Measurements from ENCODE around the gene UBE2J2. TPM values are rescaled to one million over a fixed set of nuclear protein-coding genes. Genes with fewer than 3 reads are reported as not detected.
"Not testable (repeated sequence)": the region's sequence is repeated elsewhere in the genome, so short reads cannot be mapped to it uniquely, and the experiment has no call there.

UBE2J2 gene
- total RNA-seq, 6 experiments from 2014 or later: 56.2 to 67.9 (median 61.1) TPM

- Mint-ChIP-seq H3K4me3 (no peak overlapping the region), H3K27me3 (ENCODE audit: insufficient read depth) (peaks cover 2% of the 10 kb centered on the region), H3K36me3 (ENCODE audit: low read depth) (peaks cover 25% of the 10 kb centered on the region), H3K4me1 (ENCODE audit: low read depth) (0 out of 2 replicates have a peak, but pooled peaks cover 5% of the 10 kb centered on the region), H3K9me3 (no peaks in the 10 kb centered on the region), H3K27ac (no peak overlapping the region)
- DNase-seq: no peak
- TF ChIP-seq CTCF (IDR thresholded peaks at IDR 0.05): no peak
These were observed 19.5 kb downstream of the UBE2J2 start for GRCh38 chr1:1253972-1254666.

GRCh38 chr1:1253314-1253713 is 20.3 kb downstream of the UBE2J2 start:
- 0 out of 2 replicates have a peak, but pooled peaks cover under 1% of the 10 kb centered on the region for H3K4me1 Mint-ChIP-seq (ENCODE audit: low read depth)
- H3K4me3 Mint-ChIP-seq: no peak overlapping the region
- peaks cover 2% of the 10 kb centered on the region for H3K27me3 Mint-ChIP-seq (ENCODE audit: insufficient read depth)
- H3K36me3 Mint-ChIP-seq (ENCODE audit: low read depth): peaks cover 25% of the 10 kb centered on the region
- no peak overlapping the region for H3K27ac Mint-ChIP-seq
- TF ChIP-seq CTCF (IDR thresholded peaks at IDR 0.05): no peak
- DNase-seq: no peak
- no peaks in the 10 kb centered on the region for H3K9me3 Mint-ChIP-seq

DNA sequence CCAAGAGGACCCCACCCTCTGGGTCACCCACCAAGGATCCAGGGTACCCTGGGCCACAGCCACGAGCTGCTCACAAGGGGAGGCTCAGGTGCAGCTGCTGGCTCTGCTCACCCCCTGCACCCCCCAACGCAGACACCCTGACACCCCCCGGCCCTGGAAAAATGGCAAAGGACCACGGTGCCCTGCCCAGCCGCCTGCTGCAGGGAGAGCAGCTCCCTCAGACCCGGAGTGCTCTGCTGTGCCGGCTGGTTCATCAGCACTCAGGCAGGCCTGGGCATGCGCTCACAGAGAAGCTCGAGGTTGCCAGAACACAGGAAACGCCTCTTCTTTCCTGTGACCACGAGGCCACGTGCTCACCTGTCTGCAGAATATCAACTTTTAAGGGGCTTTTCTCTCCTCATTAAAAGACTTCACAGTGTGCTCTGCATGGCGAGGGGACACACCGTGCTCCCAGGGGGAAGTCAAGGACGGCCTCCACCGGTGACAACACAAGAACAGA is 22.8 kb downstream of the UBE2J2 start:
- no peaks in the 10 kb centered on the region for H3K9me3 Mint-ChIP-seq
- H3K4me3 Mint-ChIP-seq: no peak overlapping the region
- TF ChIP-seq CTCF (IDR thresholded peaks at IDR 0.05): no peak
- peak overlapping the region; percentile 58; the same call in 1 of the 2 replicates for H3K27ac Mint-ChIP-seq
- H3K4me1 Mint-ChIP-seq (ENCODE audit: low read depth): no peaks in the 10 kb centered on the region
- H3K36me3 Mint-ChIP-seq (ENCODE audit: low read depth): peaks cover 20% of the 10 kb centered on the region
- peaks cover 2% of the 10 kb centered on the region for H3K27me3 Mint-ChIP-seq (ENCODE audit: insufficient read depth)
- no peak for DNase-seq

GRCh38 chr1:1248009-1248913 is 25.4 kb downstream of the UBE2J2 start:
- H3K9me3 Mint-ChIP-seq; H3K4me3 Mint-ChIP-seq; H3K4me1 Mint-ChIP-seq (ENCODE audit: low read depth); H3K36me3 Mint-ChIP-seq (ENCODE audit: low read depth); DNase-seq; H3K27ac Mint-ChIP-seq; H3K27me3 Mint-ChIP-seq (ENCODE audit: insufficient read depth): not testable (repeated sequence)

- H3K36me3 Mint-ChIP-seq (ENCODE audit: low read depth): peaks cover under 1% of the 10 kb centered on the region; the same call in 1 of the 2 replicates
- no peaks in the 10 kb centered on the region for H3K9me3 Mint-ChIP-seq
- TF ChIP-seq CTCF (IDR thresholded peaks at IDR 0.05): no peak
- peaks cover 2% of the 10 kb centered on the region; the same call in 1 of the 2 replicates for H3K27me3 Mint-ChIP-seq (ENCODE audit: insufficient read depth)
- no peak for DNase-seq
- no peak overlapping the region for H3K27ac Mint-ChIP-seq
- no peaks in the 10 kb centered on the region for H3K4me1 Mint-ChIP-seq (ENCODE audit: low read depth)
- no peak overlapping the region for H3K4me3 Mint-ChIP-seq
These were observed 26.2 kb downstream of the UBE2J2 start for GRCh38 chr1:1247341-1247913.

Data from HFFc6 (cell line).